GM21526 (cell line): ENCODE measurements around the gene EEF1A2.

Experiments
- ATAC-seq: cut with Tn5 transposase; IDR thresholded peaks from one replicate; pipeline ENCODE4 v1.9.1; 2021; ENCODE audit warnings: moderate library complexity; ENCODE audit not compliant: unreplicated experiment, low FRiP score

EEF1A2 gene

GRCh38 chr20:63457737-63458136 is 41.1 kb downstream of the EEF1A2 start:
- no peak for ATAC-seq

- no peak for ATAC-seq
Measured at GRCh38 chr20:63456429-63457284, 42.2 kb downstream of the EEF1A2 start.

GRCh38 chr20:63455568-63455859 is 43.4 kb downstream of the EEF1A2 start:
- ATAC-seq: no peak

GRCh38 chr20:63454731-63455567 is 43.9 kb downstream of the EEF1A2 start:
- ATAC-seq: no peak

GRCh38 chr20:63452821-63453523 is 45.9 kb downstream of the EEF1A2 start:
- no peak for ATAC-seq

- no peak for ATAC-seq
Measured at GRCh38 chr20:63452341-63452740, 46.5 kb downstream of the EEF1A2 start.

- no peak for ATAC-seq
Measured at GRCh38 chr20:63451821-63452220, 47.1 kb downstream of the EEF1A2 start.

- no peak for ATAC-seq
Measured at GRCh38 chr20:63449796-63450730, 48.8 kb downstream of the EEF1A2 start.

GRCh38 chr20:63449025-63449424 is 49.9 kb downstream of the EEF1A2 start:
- ATAC-seq: no peak

GRCh38 chr20:63448031-63448430 is 50.9 kb downstream of the EEF1A2 start:
- no peak for ATAC-seq

- ATAC-seq: no peak
Measured at GRCh38 chr20:63447320-63447719, 51.6 kb downstream of the EEF1A2 start.

GRCh38 chr20:63446216-63447024 is 52.5 kb downstream of the EEF1A2 start:
- ATAC-seq: no peak

GRCh38 chr20:63445075-63445734 is 53.7 kb downstream of the EEF1A2 start:
- no peak for ATAC-seq

- no peak for ATAC-seq
Measured at GRCh38 chr20:63444548-63444947, 54.3 kb downstream of the EEF1A2 start.

- ATAC-seq: no peak
Measured at GRCh38 chr20:63443606-63444395, 55.1 kb downstream of the EEF1A2 start.

- ATAC-seq: no peak
Measured at GRCh38 chr20:63442100-63442493, 56.8 kb downstream of the EEF1A2 start.

GRCh38 chr20:63441136-63442099 is 57.5 kb downstream of the EEF1A2 start:
- no peak for ATAC-seq
